HepG2 (cell line): ENCODE data around the gene CADM4. TPM values are rescaled to one million over a fixed set of nuclear protein-coding genes. Genes with fewer than 3 reads are reported as not detected.

ENCODE experiments used
- ARID5B ChIP-seq: IDR thresholded peaks from 2 replicates; pipeline ENCODE4 v1.4.0; 2020; ENCODE audit warnings: mild to moderate bottlenecking, missing genetic modification reagents
- CENPBD1 ChIP-seq: sonication (generic); formaldehyde crosslinking; IDR thresholded peaks from 2 replicates; pipeline ENCODE4 v1.8.0; 2022; ENCODE audit warnings: missing genetic modification reagents, low read depth, mild to moderate bottlenecking, borderline replicate concordance
- FOXC1 ChIP-seq: sonication (generic); formaldehyde crosslinking; IDR thresholded peaks from 2 replicates; pipeline ENCODE4 v1.8.0; 2022; ENCODE audit warnings: mild to moderate bottlenecking, missing genetic modification reagents, borderline replicate concordance
- KAT7 ChIP-seq: IDR thresholded peaks from 2 replicates; pipeline ENCODE4 v1.6.1; 2018; ENCODE audit warnings: borderline replicate concordance, missing compliant biosample characterization
- MLX ChIP-seq: IDR thresholded peaks from 2 replicates; pipeline ENCODE4 v1.6.1; 2016
- MTA1 ChIP-seq: sonication (generic); formaldehyde crosslinking; IDR thresholded peaks from 2 replicates; pipeline ENCODE4 v1.4.0; 2020; ENCODE audit warnings: missing genetic modification reagents, mild to moderate bottlenecking, borderline replicate concordance
- MTERF4 ChIP-seq: sonication (generic); formaldehyde crosslinking; IDR thresholded peaks from 2 replicates; pipeline ENCODE4 v1.8.0; 2023; ENCODE audit warnings: mild to moderate bottlenecking, missing genetic modification reagents
- PRDM4 ChIP-seq: sonication (generic); formaldehyde crosslinking; IDR thresholded peaks from 2 replicates; pipeline ENCODE4 v1.9.0; 2021; ENCODE audit warnings: missing genetic modification reagents, borderline replicate concordance
- ZBTB34 ChIP-seq: sonication (generic); formaldehyde crosslinking; IDR thresholded peaks from 2 replicates; pipeline ENCODE4 v1.8.0; 2022; ENCODE audit warnings: mild to moderate bottlenecking, missing genetic modification reagents
- ZBTB43 ChIP-seq: sonication (generic); formaldehyde crosslinking; conservative IDR thresholded peaks from 2 replicates; pipeline ENCODE4 v1.4.0; 2020; ENCODE audit warnings: missing genetic modification reagents
- ZNF124 ChIP-seq: sonication (generic); formaldehyde crosslinking; IDR thresholded peaks from 2 replicates; pipeline ENCODE4 v1.4.0; 2020; ENCODE audit warnings: missing genetic modification reagents
- ZNF512 ChIP-seq: sonication (generic); formaldehyde crosslinking; IDR thresholded peaks from 2 replicates; pipeline ENCODE4 v1.4.0; 2020; ENCODE audit warnings: mild to moderate bottlenecking, missing genetic modification reagents
- ZNF543 ChIP-seq: sonication (generic); formaldehyde crosslinking; IDR thresholded peaks from 2 replicates; pipeline ENCODE4 v1.4.0; 2020; ENCODE audit warnings: mild to moderate bottlenecking, missing genetic modification reagents
- ZNF644 ChIP-seq: IDR thresholded peaks from 2 replicates; pipeline ENCODE4 v1.6.1; 2016; ENCODE audit warnings: low read depth
- ZNF816 ChIP-seq: sonication (generic); formaldehyde crosslinking; IDR thresholded peaks from 2 replicates; pipeline ENCODE4 v1.8.0; 2022; ENCODE audit warnings: missing genetic modification reagents, mild to moderate bottlenecking, borderline replicate concordance
- ZSCAN9 ChIP-seq: IDR thresholded peaks from 2 replicates; pipeline ENCODE4 v1.6.1; 2016; ENCODE audit warnings: borderline replicate concordance
- polyA plus RNA-seq, 8 experiments: library from polyadenylated mRNA; depleted of rRNA in 3 of 8; stranded (reverse) in 7 of 8; unstranded in 1 of 8; fragments of >200 nt; fragmentation: Illumina TruSeq in 4 of 8; extraction: Trizol in 4 of 8; gene quantifications; 2 replicates each; pipeline versions ENCODE4 v1.2.1 to v1.2.3, GENCODE V29; 2011 to 2016; ENCODE audit warnings: low read depth in 4 of 8, missing spikeins in 1 of 8, mixed read lengths in 1 of 8; ENCODE audit not compliant: insufficient read depth in 1 of 8
- total RNA-seq, 5 experiments: library from RNA; depleted of rRNA; stranded (reverse); fragments of >200 nt; fragmentation: Illumina TruSeq; extraction: Trizol; gene quantifications; 2 replicates each; pipeline ENCODE4 v1.2.3, GENCODE V29; 2016; ENCODE audit warnings: low read depth in 1 of 5

CADM4 gene
- total and polyA plus RNA-seq, 2 of the 13 experiments (the other 11 are each of a cell fraction or from before 2014, with no cell fraction given) = 8.5 to 16.0 TPM

GRCh38 chr19:43595605-43595998 is 44.0 kb downstream of the CADM4 start (continued):
- TF ChIP-seq ZSCAN9 (CRISPR knock-in tag) (no peak), FOXC1 (CRISPR knock-in tag) (no peak), ZNF816 (CRISPR knock-in tag) (0 out of 2 replicates have a peak, but pooled peaks have one; percentile 5), MTERF4 (CRISPR knock-in tag) (peak; percentile 40; the same call in 1 of the 2 replicates), KAT7 (CRISPR knock-in tag) (peak; percentile 69; the same call in 1 of the 2 replicates), ZNF644 (no peak), ZBTB43 (CRISPR knock-in tag) (0 out of 2 replicates have a peak, but pooled peaks have one; percentile 27), PRDM4 (CRISPR knock-in tag) (no peak), ZNF543 (CRISPR knock-in tag) (no peak), ARID5B (CRISPR knock-in tag) (no peak), ZBTB34 (CRISPR knock-in tag) (no peak), MTA1 (no peak), ZNF512 (no peak), CENPBD1 (CRISPR knock-in tag) (no peak), MLX (CRISPR knock-in tag) (no peak), ZNF124 (0 out of 2 replicates have a peak, but pooled peaks have one; percentile 9)
